ENCODE measurements around the gene RPL39L. TPM values are rescaled to one million over a fixed set of nuclear protein-coding genes. Genes with fewer than 3 reads are reported as not detected.
"Not testable (repeated sequence)": the region's sequence is repeated elsewhere in the genome, so short reads cannot be mapped to it uniquely, and the experiment has no call there.

RPL39L gene
- 38.1 TPM for polyA plus RNA-seq (2013, experiment 1 of 2)
- 41.1 TPM for polyA plus RNA-seq (2013, experiment 2 of 2)

- Histone ChIP-seq H3K4me1 (ENCODE audit: insufficient read depth, low read length) (no peaks in the 10 kb centered on the region), H3K4me3 (ENCODE audit: low read length) (peak within 1 kb of the TSS; percentile 61), H3K27me3 (ENCODE audit: insufficient read depth, low read length) (no peaks in the 10 kb centered on the region), H3K36me3 (ENCODE audit: insufficient read depth, low read length) (peaks cover 9% of the 10 kb centered on the region; the same call in 1 of the 2 replicates), H3K9me3 (ENCODE audit: insufficient read depth, low read depth, low read length) (peaks cover under 1% of the 10 kb centered on the region; the same call in 1 of the 2 replicates), H3K9ac (ENCODE audit: low read depth, low read length) (peak within 1 kb of the TSS; percentile 66), H3K27ac (ENCODE audit: low read depth, low read length) (0 out of 2 replicates have a peak within 1 kb of the TSS, but pooled peaks have one; percentile 9)
- WGBS: 93% methylated on average over 69 of the region's 69 CpGs
Measured at GRCh38 chr3:187139126-187139894, at the start of gene RPL39L. Gene RPL39L (minus strand): TSS chr3:187139496. CDS start chr3:187121300, 18,196 bp downstream.

- Histone ChIP-seq H3K27me3 (ENCODE audit: insufficient read depth, low read length) (no peaks in the 10 kb centered on the region), H3K27ac (ENCODE audit: low read depth, low read length) (no peak overlapping the region), H3K4me1 (ENCODE audit: insufficient read depth, low read length) (peaks cover 35% of the 10 kb centered on the region), H3K4me3 (ENCODE audit: low read length) (no peak overlapping the region), H3K9me3 (ENCODE audit: insufficient read depth, low read depth, low read length) (no peaks in the 10 kb centered on the region), H3K9ac (ENCODE audit: low read depth, low read length) (no peak overlapping the region), H3K36me3 (ENCODE audit: insufficient read depth, low read length) (no peaks in the 10 kb centered on the region)
- 88% methylated on average over 2 of the region's 2 CpGs for whole genome bisulfite sequencing
Measured at GRCh38 chr3:187188931-187189330, 49.6 kb upstream of the RPL39L start.

GRCh38 chr3:187186801-187187421, 47.6 kb upstream of the RPL39L start:
- Histone ChIP-seq H3K4me3 (ENCODE audit: low read length) (no peak overlapping the region), H3K4me1 (ENCODE audit: insufficient read depth, low read length) (peaks cover 54% of the 10 kb centered on the region), H3K36me3 (ENCODE audit: insufficient read depth, low read length) (no peaks in the 10 kb centered on the region), H3K27ac (ENCODE audit: low read depth, low read length) (peak overlapping the region; percentile 97), H3K9ac (ENCODE audit: low read depth, low read length) (no peak overlapping the region), H3K27me3 (ENCODE audit: insufficient read depth, low read length) (no peaks in the 10 kb centered on the region), H3K9me3 (ENCODE audit: insufficient read depth, low read depth, low read length) (no peaks in the 10 kb centered on the region)
- 67% methylated on average over 5 of the region's 5 CpGs for WGBS

GRCh38 chr3:187186375-187186774, 47.1 kb upstream of the RPL39L start:
- peak overlapping the region; percentile 97 for H3K27ac ChIP-seq (ENCODE audit: low read depth, low read length)
- no peaks in the 10 kb centered on the region for H3K27me3 ChIP-seq (ENCODE audit: insufficient read depth, low read length)
- no peak overlapping the region for H3K9ac ChIP-seq (ENCODE audit: low read depth, low read length)
- H3K36me3 ChIP-seq (ENCODE audit: insufficient read depth, low read length): no peaks in the 10 kb centered on the region
- no peak overlapping the region for H3K4me3 ChIP-seq (ENCODE audit: low read length)
- peaks cover 59% of the 10 kb centered on the region for H3K4me1 ChIP-seq (ENCODE audit: insufficient read depth, low read length)
- no peaks in the 10 kb centered on the region for H3K9me3 ChIP-seq (ENCODE audit: insufficient read depth, low read depth, low read length)
- 80% methylated on average over 2 of the region's 2 CpGs for WGBS

GRCh38 chr3:187185759-187186158, 46.5 kb upstream of the RPL39L start:
- no peaks in the 10 kb centered on the region for H3K27me3 ChIP-seq (ENCODE audit: insufficient read depth, low read length)
- WGBS: 11% methylated on average over 4 of the region's 4 CpGs
- H3K4me1 ChIP-seq (ENCODE audit: insufficient read depth, low read length): peaks cover 62% of the 10 kb centered on the region
- H3K36me3 ChIP-seq (ENCODE audit: insufficient read depth, low read length): no peaks in the 10 kb centered on the region
- H3K9ac ChIP-seq (ENCODE audit: low read depth, low read length): peak overlapping the region; percentile 53
- peak overlapping the region; percentile 24 for H3K4me3 ChIP-seq (ENCODE audit: low read length)
- no peaks in the 10 kb centered on the region for H3K9me3 ChIP-seq (ENCODE audit: insufficient read depth, low read depth, low read length)
- H3K27ac ChIP-seq (ENCODE audit: low read depth, low read length): peak overlapping the region; percentile 97

GRCh38 chr3:187183903-187184302, 44.6 kb upstream of the RPL39L start:
- H3K4me3 ChIP-seq (ENCODE audit: low read length): no peak overlapping the region
- no peaks in the 10 kb centered on the region for H3K36me3 ChIP-seq (ENCODE audit: insufficient read depth, low read length)
- peaks cover 62% of the 10 kb centered on the region for H3K4me1 ChIP-seq (ENCODE audit: insufficient read depth, low read length)
- peak overlapping the region; percentile 85 for H3K27ac ChIP-seq (ENCODE audit: low read depth, low read length)
- H3K9me3 ChIP-seq (ENCODE audit: insufficient read depth, low read depth, low read length): no peaks in the 10 kb centered on the region
- WGBS: 87% methylated on average over 6 of the region's 6 CpGs
- H3K27me3 ChIP-seq (ENCODE audit: insufficient read depth, low read length): peaks cover 3% of the 10 kb centered on the region; the same call in 1 of the 2 replicates
- peak overlapping the region; percentile 1; the same call in 1 of the 2 replicates for H3K9ac ChIP-seq (ENCODE audit: low read depth, low read length)

GRCh38 chr3:187183210-187183862, 44.0 kb upstream of the RPL39L start:
- Histone ChIP-seq H3K27me3 (ENCODE audit: insufficient read depth, low read length) (peaks cover 3% of the 10 kb centered on the region; the same call in 1 of the 2 replicates), H3K9ac (ENCODE audit: low read depth, low read length) (peak overlapping the region; percentile 3), H3K27ac (ENCODE audit: low read depth, low read length) (peak overlapping the region; percentile 85), H3K4me1 (ENCODE audit: insufficient read depth, low read length) (peaks cover 62% of the 10 kb centered on the region), H3K4me3 (ENCODE audit: low read length) (no peak overlapping the region), H3K36me3 (ENCODE audit: insufficient read depth, low read length) (no peaks in the 10 kb centered on the region), H3K9me3 (ENCODE audit: insufficient read depth, low read depth, low read length) (no peaks in the 10 kb centered on the region)
- 37% methylated on average over 6 of the region's 7 CpGs for WGBS

- Histone ChIP-seq H3K36me3 (ENCODE audit: insufficient read depth, low read length) (no peaks in the 10 kb centered on the region), H3K27ac (ENCODE audit: low read depth, low read length) (peak overlapping the region; percentile 85; the same call in 1 of the 2 replicates), H3K9ac (ENCODE audit: low read depth, low read length) (peak overlapping the region; percentile 62), H3K4me1 (ENCODE audit: insufficient read depth, low read length) (peaks cover 47% of the 10 kb centered on the region), H3K4me3 (ENCODE audit: low read length) (peak overlapping the region; percentile 31), H3K27me3 (ENCODE audit: insufficient read depth, low read length) (peaks cover 3% of the 10 kb centered on the region; the same call in 1 of the 2 replicates), H3K9me3 (ENCODE audit: insufficient read depth, low read depth, low read length) (no peaks in the 10 kb centered on the region)
- 70% methylated on average over 7 of the region's 7 CpGs for WGBS
Measured at GRCh38 chr3:187181454-187182170, 42.3 kb upstream of the RPL39L start.

GRCh38 chr3:187172929-187173328, 33.6 kb upstream of the RPL39L start:
- no peaks in the 10 kb centered on the region for H3K27me3 ChIP-seq (ENCODE audit: insufficient read depth, low read length)
- no peak overlapping the region for H3K27ac ChIP-seq (ENCODE audit: low read depth, low read length)
- no peak overlapping the region for H3K4me3 ChIP-seq (ENCODE audit: low read length)
- peaks cover 14% of the 10 kb centered on the region for H3K4me1 ChIP-seq (ENCODE audit: insufficient read depth, low read length)
- H3K9me3 ChIP-seq (ENCODE audit: insufficient read depth, low read depth, low read length): no peaks in the 10 kb centered on the region
- 90% methylated on average over 2 of the region's 2 CpGs for WGBS
- H3K36me3 ChIP-seq (ENCODE audit: insufficient read depth, low read length): peaks cover 41% of the 10 kb centered on the region
- H3K9ac ChIP-seq (ENCODE audit: low read depth, low read length): no peak overlapping the region

- H3K9me3 ChIP-seq (ENCODE audit: insufficient read depth, low read depth, low read length); H3K27me3 ChIP-seq (ENCODE audit: insufficient read depth, low read length); H3K9ac ChIP-seq (ENCODE audit: low read depth, low read length); H3K27ac ChIP-seq (ENCODE audit: low read depth, low read length); H3K4me3 ChIP-seq (ENCODE audit: low read length): not testable (repeated sequence)
- 85% methylated on average over 5 of the region's 5 CpGs for WGBS
- Histone ChIP-seq H3K36me3 (ENCODE audit: insufficient read depth, low read length) (peaks cover 41% of the 10 kb centered on the region), H3K4me1 (ENCODE audit: insufficient read depth, low read length) (peaks cover 21% of the 10 kb centered on the region)
Measured at GRCh38 chr3:187170911-187171310, 31.6 kb upstream of the RPL39L start.

All from HUES64 (cell line).